Uterus (tissue), 2 donors: ENCODE measurements around the gene RDH5.

ENCODE experiments used
- POLR2A ChIP-seq, 2 donors: fragments of 450-650 bp; IDR thresholded peaks; one replicate each; pipeline ENCODE4 v1.6.1; 2016; ENCODE audit warnings: antibody characterized with exemption in 2 of 2, mild to moderate bottlenecking in 1 of 2, moderate library complexity in 1 of 2
- TF ChIP-seq, protein P1 (sequence below), 4 experiments: fragments of 200-600 bp in 2 of 4; fragments of 450-650 bp in 2 of 4; sonication (generic) in 2 of 4; IDR thresholded peaks; one replicate each; pipeline ENCODE4 v1.5.1; 2016 to 2019; ENCODE audit warnings: antibody characterized with exemption in 4 of 4, mild to moderate bottlenecking in 2 of 4, moderate library complexity in 1 of 4

DNA sequence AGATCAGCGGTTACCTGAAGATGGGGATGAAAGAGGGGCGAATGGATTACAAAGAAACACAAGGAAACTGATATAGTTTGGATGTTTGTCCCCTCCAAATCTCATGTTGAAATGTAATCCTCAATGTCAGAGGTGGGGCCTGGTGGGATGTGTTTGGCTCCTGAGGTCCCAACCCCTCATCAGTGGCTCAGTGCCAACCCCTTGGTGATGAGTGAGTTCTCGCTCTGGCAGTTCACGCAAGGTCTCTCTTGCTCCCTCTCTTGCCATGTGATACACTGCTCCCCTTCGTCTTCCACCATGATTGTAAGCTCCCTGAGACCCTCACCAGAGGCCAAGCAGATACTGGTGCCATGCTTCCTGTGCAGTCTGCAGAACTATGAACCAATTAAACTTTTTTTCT, 40.5 kb upstream of the RDH5 start:
- TF ChIP-seq, protein P1, sequence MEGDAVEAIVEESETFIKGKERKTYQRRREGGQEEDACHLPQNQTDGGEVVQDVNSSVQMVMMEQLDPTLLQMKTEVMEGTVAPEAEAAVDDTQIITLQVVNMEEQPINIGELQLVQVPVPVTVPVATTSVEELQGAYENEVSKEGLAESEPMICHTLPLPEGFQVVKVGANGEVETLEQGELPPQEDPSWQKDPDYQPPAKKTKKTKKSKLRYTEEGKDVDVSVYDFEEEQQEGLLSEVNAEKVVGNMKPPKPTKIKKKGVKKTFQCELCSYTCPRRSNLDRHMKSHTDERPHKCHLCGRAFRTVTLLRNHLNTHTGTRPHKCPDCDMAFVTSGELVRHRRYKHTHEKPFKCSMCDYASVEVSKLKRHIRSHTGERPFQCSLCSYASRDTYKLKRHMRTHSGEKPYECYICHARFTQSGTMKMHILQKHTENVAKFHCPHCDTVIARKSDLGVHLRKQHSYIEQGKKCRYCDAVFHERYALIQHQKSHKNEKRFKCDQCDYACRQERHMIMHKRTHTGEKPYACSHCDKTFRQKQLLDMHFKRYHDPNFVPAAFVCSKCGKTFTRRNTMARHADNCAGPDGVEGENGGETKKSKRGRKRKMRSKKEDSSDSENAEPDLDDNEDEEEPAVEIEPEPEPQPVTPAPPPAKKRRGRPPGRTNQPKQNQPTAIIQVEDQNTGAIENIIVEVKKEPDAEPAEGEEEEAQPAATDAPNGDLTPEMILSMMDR (IDR thresholded peaks at IDR 0.05), result no peak
- TF ChIP-seq POLR2A (IDR thresholded peaks at IDR 0.05), result no peak
